GM12878 (cell line): ENCODE data around the gene ADAMTS17. TPM values are rescaled to one million over a fixed set of nuclear protein-coding genes. Genes with fewer than 3 reads are reported as not detected.

ENCODE experiments used
- ATAC-seq: fragments of 200-7000 bp; cut with Tn5 transposase; 3 replicates; pipeline ENCODE4 v1.9.1; 2020; ENCODE audit warnings: mild to moderate bottlenecking, moderate library complexity
- BruUV-seq: library from RNA; stranded (reverse); fragments of 400-500 nt; replicated peaks from 2 replicates; lab custom pipeline; 2021; lab: Mats Ljungman, UMichigan
- CTCF ChIA-PET: fragments of 300-600 bp; sonication (Branson Sonifier 250); formaldehyde crosslinking; extraction: SDS; loops from one replicate; lab custom pipeline; 2021; ENCODE audit warnings: inconsistent platforms; lab: Yijun Ruan, JAX
- POLR2A ChIA-PET: fragments of 350-600 bp; formaldehyde crosslinking; extraction: SDS; loops from one replicate; lab custom pipeline; 2021; ENCODE audit warnings: inconsistent platforms; lab: Charles Lee
- RAD21 ChIA-PET: fragments of 300-600 bp; sonication (Branson Sonifier 250); formaldehyde crosslinking; loops from one replicate; lab custom pipeline; 2023; ENCODE audit warnings: antibody characterized with exemption; ENCODE audit not compliant: unreplicated experiment; lab: Charles Lee
- SMC1A ChIA-PET: fragments of 300-600 bp; sonication (Branson Sonifier 250); formaldehyde crosslinking; loops from one replicate; lab custom pipeline; 2023; ENCODE audit not compliant: unreplicated experiment, uncharacterized antibody; lab: Charles Lee
- DNase-seq: peaks from one replicate; pipeline ENCODE4 v3.0.0-alpha.2; 2011; ENCODE audit warnings: low read depth, low spot score
- FAIRE-seq: peaks from 3 replicates; lab custom pipeline; 2011; peaks lifted over from hg19 to GRCh38; lab: Jason Lieb, UNC
- H2AFZ ChIP-seq: 2 replicates; pipeline ENCODE4 v1.6.0; 2011; ENCODE audit warnings: low read depth, low read length, control low read depth; ENCODE audit not compliant: control insufficient read depth
- H3K27ac ChIP-seq: 2 replicates; pipeline ENCODE4 v1.5.1; 2011; ENCODE audit warnings: control low read depth; ENCODE audit not compliant: control insufficient read depth, insufficient read depth
- H3K27me3 ChIP-seq, 2 experiments: replicated peaks in 1 of 2; 2 replicates each; pipeline versions ENCODE4 v1.6.0 to v1.6.1; 2011; ENCODE audit warnings: low read length in 1 of 2; ENCODE audit not compliant: control insufficient read depth in 2 of 2, insufficient read depth in 2 of 2
- H3K36me3 ChIP-seq, 2 experiments: 2 replicates each; pipeline ENCODE4 v1.5.1; 2011; ENCODE audit warnings: low read length in 1 of 2; ENCODE audit not compliant: control insufficient read depth in 2 of 2, insufficient read depth in 2 of 2
- H3K4me1 ChIP-seq: 2 replicates; pipeline ENCODE4 v1.6.1; 2011; ENCODE audit warnings: mild to moderate bottlenecking, low read length, moderate library complexity, mixed read lengths; ENCODE audit not compliant: control insufficient read depth, insufficient read depth
- H3K4me2 ChIP-seq: 2 replicates; pipeline ENCODE4 v1.6.0; 2011; ENCODE audit warnings: control low read depth; ENCODE audit not compliant: control insufficient read depth, insufficient read depth
- H3K4me3 ChIP-seq: fragments of 200-600 bp; sonication (generic); 2 replicates; pipeline ENCODE4 v1.5.1; 2016
- H3K79me2 ChIP-seq: 2 replicates; pipeline ENCODE4 v1.6.0; 2011; ENCODE audit warnings: low read length; ENCODE audit not compliant: control insufficient read depth, insufficient read depth
- H3K9ac ChIP-seq: 2 replicates; pipeline ENCODE4 v1.8.0; 2011; ENCODE audit warnings: low read length, control low read depth, mixed read lengths; ENCODE audit not compliant: control insufficient read depth, insufficient read depth
- H3K9me3 ChIP-seq: replicated peaks from 3 replicates; pipeline ENCODE4 v1.5.1; 2011; ENCODE audit warnings: mild to moderate bottlenecking, low read length; ENCODE audit not compliant: control insufficient read depth, insufficient read depth
- H4K20me1 ChIP-seq: 2 replicates; pipeline ENCODE4 v1.6.0; 2011; ENCODE audit not compliant: control insufficient read depth, insufficient read depth
- BCL11A ChIP-seq: IDR thresholded peaks from 2 replicates; pipeline ENCODE4 v1.6.1; 2011; ENCODE audit warnings: low read depth, low read length
- HDGF ChIP-seq: fragments of 450-650 bp; IDR thresholded peaks from 2 replicates; pipeline ENCODE4 v1.6.1; 2016; ENCODE audit warnings: antibody characterized with exemption
- JUND ChIP-seq: IDR thresholded peaks from 2 replicates; pipeline ENCODE4 v1.6.1; 2012; ENCODE audit warnings: low read depth, mild to moderate bottlenecking, low read length, improper control_type of control experiment, moderate library complexity
- LARP7 ChIP-seq: fragments of 450-650 bp; IDR thresholded peaks from 2 replicates; pipeline ENCODE4 v1.6.1; 2017; ENCODE audit warnings: mild to moderate bottlenecking
- MTA2 ChIP-seq: fragments of 450-650 bp; IDR thresholded peaks from 2 replicates; pipeline ENCODE4 v1.6.1; 2016; ENCODE audit warnings: low read depth, mild to moderate bottlenecking, moderate library complexity
- MYB ChIP-seq: fragments of 150-350 bp; IDR thresholded peaks from 2 replicates; pipeline ENCODE4 v1.6.1; 2014; ENCODE audit warnings: mild to moderate bottlenecking, low read depth, low read length, borderline replicate concordance
- NFIC ChIP-seq: IDR thresholded peaks from 2 replicates; pipeline ENCODE4 v1.6.1; 2012; ENCODE audit warnings: low read depth, mild to moderate bottlenecking, inconsistent platforms, low read length, moderate library complexity
- NRF1 ChIP-seq: conservative IDR thresholded peaks from 2 replicates; pipeline ENCODE4 v1.6.1; 2011; ENCODE audit warnings: mild to moderate bottlenecking, low read depth, low read length, improper control_type of control experiment
- POU2F2 ChIP-seq: IDR thresholded peaks from 3 replicates; pipeline ENCODE4 v1.6.1; 2011; ENCODE audit warnings: low read depth, mild to moderate bottlenecking, low read length, borderline replicate concordance
- RAD21 ChIP-seq: IDR thresholded peaks from 2 replicates; pipeline ENCODE4 v1.6.1; 2011; ENCODE audit warnings: mild to moderate bottlenecking, low read depth, low read length, moderate library complexity; ENCODE audit not compliant: insufficient read depth
- SPI1 ChIP-seq: IDR thresholded peaks from 2 replicates; pipeline ENCODE4 v1.6.1; 2011; ENCODE audit warnings: low read depth, mild to moderate bottlenecking, low read length, moderate library complexity, borderline replicate concordance; ENCODE audit not compliant: insufficient read depth
- SREBF2 ChIP-seq: IDR thresholded peaks from 2 replicates; pipeline ENCODE4 v1.6.1; 2012; ENCODE audit warnings: mild to moderate bottlenecking, low read length
- TCF3 ChIP-seq: IDR thresholded peaks from 2 replicates; pipeline ENCODE4 v1.6.1; 2012; ENCODE audit warnings: low read depth, mild to moderate bottlenecking, low read length, borderline replicate concordance; ENCODE audit not compliant: insufficient read depth
- YY1 ChIP-seq: IDR thresholded peaks from 2 replicates; pipeline ENCODE4 v1.6.1; 2011; ENCODE audit warnings: low read depth, mild to moderate bottlenecking, low read length
- WGBS: methylation state at CpG from one replicate; pipeline ENCODE4 v1.1.6; 2016; ENCODE audit warnings: low lambda C conversion rate; ENCODE audit not compliant: insufficient replicate concordance, insufficient coverage; ENCODE audit errors: missing lambda C conversion rate; 5-methylcytosine and 5-hydroxymethylcytosine counted together
- in situ Hi-C: fragments of 300-500 bp; cut with MboI; formaldehyde crosslinking; loops from 9 replicates; pipeline ENCODE4 v1.14.3; 2018; ENCODE audit warnings: mixed read lengths
- intact Hi-C: fragments of 100-400 bp; cut with micrococcal nuclease; formaldehyde crosslinking; loops from one replicate; pipeline ENCODE4 v1.14.2; 2022; ENCODE audit not compliant: unreplicated experiment
- polyA plus RNA-seq, 11 experiments: library from polyadenylated mRNA; depleted of rRNA in 4 of 11; unstranded in 6 of 11; stranded (reverse) in 5 of 11; fragments of >200 nt; fragmentation: Nextera tagmentation in 4 of 11; fragmentation: Illumina TruSeq in 1 of 11; extraction: Ambion mirVana in 4 of 11; extraction: Trizol in 1 of 11; gene quantifications; 1 replicate in 1 of 11; 2 replicates in 10 of 11; pipeline versions ENCODE4 v1.2.1 to v1.2.3, GENCODE V29; 2011 to 2016; ENCODE audit warnings: inconsistent platforms in 2 of 11, missing spikeins in 2 of 11, low read depth in 1 of 11
- total RNA-seq, 4 experiments: library from RNA; depleted of rRNA in 3 of 4; stranded (reverse); fragments of >200 nt in 3 of 4; fragmentation: Illumina TruSeq in 1 of 4; extraction: Trizol in 1 of 4; gene quantifications; 2 replicates each; pipeline versions ENCODE4 v1.2.1 to v1.2.3, GENCODE V29; 2013 to 2021
- TF ChIP-seq, protein P1 (sequence below): fragments of 450-650 bp; formaldehyde crosslinking; IDR thresholded peaks from 2 replicates; pipeline ENCODE4 v1.4.0; 2020; ENCODE audit warnings: mild to moderate bottlenecking, moderate library complexity

ADAMTS17 gene
- total and polyA plus RNA-seq, 10 of the 15 experiments (the other 5 are each of a cell fraction or from before 2014, with no cell fraction given), result 0.04 to 0.50 (median 0.10) TPM; not detected in 4

DNA sequence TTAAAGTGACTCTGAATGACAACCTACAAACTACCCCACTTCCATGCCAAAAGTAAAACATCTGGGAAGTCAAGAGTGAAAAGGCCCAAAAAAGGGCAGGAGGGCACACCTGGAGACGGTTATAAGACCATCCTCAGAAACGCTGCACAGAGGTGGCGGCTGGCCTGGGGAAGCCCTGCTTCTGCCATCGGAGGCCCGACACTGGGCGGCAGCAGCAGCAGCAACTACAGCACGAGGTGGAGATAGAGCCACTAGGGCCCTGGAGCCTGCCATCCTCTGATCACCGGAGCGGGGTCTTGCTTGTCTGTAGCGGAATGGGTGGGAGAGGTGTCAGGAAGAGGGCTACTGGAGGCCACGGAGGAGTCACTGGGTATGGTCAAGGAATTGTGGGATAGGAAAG is 283.3 kb downstream of the ADAMTS17 start:
- CTCF ChIA-PET, result no interaction called here
- no peak for FAIRE-seq
- Histone ChIP-seq H3K36me3 (no peaks in the 10 kb centered on the region), H3K4me2 (no peak overlapping the region), H3K27me3 (no peaks in the 10 kb centered on the region; a peak in 1 of 4 replicates), H3K79me2 (no peaks in the 10 kb centered on the region), H3K27ac (no peak overlapping the region), H4K20me1 (no peaks in the 10 kb centered on the region), H3K9ac (no peak overlapping the region), H3K4me3 (no peak overlapping the region), H3K4me1 (no peaks in the 10 kb centered on the region), H3K9me3 (no peaks in the 10 kb centered on the region; the same call in 2 of the 3 replicates), H2AFZ (no peak overlapping the region)
- TF ChIP-seq NFIC, result no peak
- SMC1A ChIA-PET, result no interaction called here
- intact Hi-C loops, result no loop called here
- in situ Hi-C loops, result no loop called here
- POLR2A ChIA-PET, result no interaction called here
- RAD21 ChIA-PET, result no interaction called here
- DNase-seq, result no peak
- ATAC-seq, result no peak
- 40% methylated on average over 11 of the region's 11 CpGs for WGBS
- BruUV-seq, result no TSS peak

DNA sequence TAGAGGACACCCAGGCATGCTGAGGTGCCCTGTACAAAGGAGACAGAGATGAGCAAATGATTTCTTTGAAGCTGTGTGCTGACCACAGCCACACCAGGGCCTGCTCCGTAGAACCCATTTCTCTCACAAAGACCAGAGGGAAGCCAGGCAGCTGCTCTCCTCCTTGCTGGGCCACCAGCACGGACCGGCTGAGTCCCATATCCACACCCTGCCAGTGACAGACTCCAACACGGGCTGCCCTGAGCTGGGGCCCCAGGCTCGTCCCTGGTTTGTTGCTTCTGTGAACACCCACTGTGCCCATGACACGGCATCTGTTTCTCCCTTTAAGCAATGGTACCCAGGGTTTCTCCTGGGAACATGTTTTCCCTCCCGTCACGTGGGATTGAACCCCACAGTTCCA is 284.5 kb downstream of the ADAMTS17 start:
- CTCF ChIA-PET, result no interaction called here
- ATAC-seq, result no peak

More for the DNA sequence above, 284.5 kb downstream of the ADAMTS17 start:
- POLR2A ChIA-PET, result no interaction called here
- Histone ChIP-seq H3K9me3 (no peaks in the 10 kb centered on the region; the same call in 2 of the 3 replicates), H3K4me3 (no peak overlapping the region)
- in situ Hi-C loops, result no loop called here
- no TSS peak for BruUV-seq
- TF ChIP-seq BCL11A (no peak), POU2F2 (no peak), RAD21 (no peak), MTA2 (no peak), SREBF2 (no peak), JUND (no peak), TCF3 (no peak), SPI1 (no peak), MYB (no peak), NRF1 (no peak), YY1 (no peak), LARP7 (no peak), HDGF (no peak)
- TF ChIP-seq, protein P1, sequence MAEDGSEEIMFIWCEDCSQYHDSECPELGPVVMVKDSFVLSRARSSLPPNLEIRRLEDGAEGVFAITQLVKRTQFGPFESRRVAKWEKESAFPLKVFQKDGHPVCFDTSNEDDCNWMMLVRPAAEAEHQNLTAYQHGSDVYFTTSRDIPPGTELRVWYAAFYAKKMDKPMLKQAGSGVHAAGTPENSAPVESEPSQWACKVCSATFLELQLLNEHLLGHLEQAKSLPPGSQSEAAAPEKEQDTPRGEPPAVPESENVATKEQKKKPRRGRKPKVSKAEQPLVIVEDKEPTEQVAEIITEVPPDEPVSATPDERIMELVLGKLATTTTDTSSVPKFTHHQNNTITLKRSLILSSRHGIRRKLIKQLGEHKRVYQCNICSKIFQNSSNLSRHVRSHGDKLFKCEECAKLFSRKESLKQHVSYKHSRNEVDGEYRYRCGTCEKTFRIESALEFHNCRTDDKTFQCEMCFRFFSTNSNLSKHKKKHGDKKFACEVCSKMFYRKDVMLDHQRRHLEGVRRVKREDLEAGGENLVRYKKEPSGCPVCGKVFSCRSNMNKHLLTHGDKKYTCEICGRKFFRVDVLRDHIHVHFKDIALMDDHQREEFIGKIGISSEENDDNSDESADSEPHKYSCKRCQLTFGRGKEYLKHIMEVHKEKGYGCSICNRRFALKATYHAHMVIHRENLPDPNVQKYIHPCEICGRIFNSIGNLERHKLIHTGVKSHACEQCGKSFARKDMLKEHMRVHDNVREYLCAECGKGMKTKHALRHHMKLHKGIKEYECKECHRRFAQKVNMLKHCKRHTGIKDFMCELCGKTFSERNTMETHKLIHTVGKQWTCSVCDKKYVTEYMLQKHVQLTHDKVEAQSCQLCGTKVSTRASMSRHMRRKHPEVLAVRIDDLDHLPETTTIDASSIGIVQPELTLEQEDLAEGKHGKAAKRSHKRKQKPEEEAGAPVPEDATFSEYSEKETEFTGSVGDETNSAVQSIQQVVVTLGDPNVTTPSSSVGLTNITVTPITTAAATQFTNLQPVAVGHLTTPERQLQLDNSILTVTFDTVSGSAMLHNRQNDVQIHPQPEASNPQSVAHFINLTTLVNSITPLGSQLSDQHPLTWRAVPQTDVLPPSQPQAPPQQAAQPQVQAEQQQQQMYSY (CRISPR knock-in tag), result no peak
- TF ChIP-seq, all 136 proteins: peak for 0
- DNase-seq, result no peak
- no peak overlapping the region for H3K9ac ChIP-seq
- RAD21 ChIA-PET, result no interaction called here
- H3K36me3 ChIP-seq, result no peaks in the 10 kb centered on the region
- WGBS, result 35% methylated on average over 8 of the region's 8 CpGs
- H3K79me2 ChIP-seq, result no peaks in the 10 kb centered on the region
- H4K20me1 ChIP-seq, result no peaks in the 10 kb centered on the region
- no peak overlapping the region for H3K4me2 ChIP-seq
- intact Hi-C loops, result no loop called here
- no peak overlapping the region for H3K27ac ChIP-seq
- H3K27me3 ChIP-seq, result no peaks in the 10 kb centered on the region; a peak in 1 of 4 replicates
- H3K4me1 ChIP-seq, result no peaks in the 10 kb centered on the region
- no peak overlapping the region for H2AFZ ChIP-seq
- SMC1A ChIA-PET, result no interaction called here
- no peak for FAIRE-seq
